22Rv1 (cell line): ENCODE results near the gene KIF3B.

ENCODE experiments used
- CTCF ChIP-seq: fragments of 450-650 bp; IDR thresholded peaks from 2 replicates; pipeline ENCODE4 v1.5.1; 2017; ENCODE audit warnings: mild to moderate bottlenecking
- ZFX ChIP-seq: fragments of 450-650 bp; IDR thresholded peaks from 2 replicates; pipeline ENCODE4 v1.6.1; 2017; ENCODE audit warnings: antibody characterized with exemption, borderline replicate concordance

DNA sequence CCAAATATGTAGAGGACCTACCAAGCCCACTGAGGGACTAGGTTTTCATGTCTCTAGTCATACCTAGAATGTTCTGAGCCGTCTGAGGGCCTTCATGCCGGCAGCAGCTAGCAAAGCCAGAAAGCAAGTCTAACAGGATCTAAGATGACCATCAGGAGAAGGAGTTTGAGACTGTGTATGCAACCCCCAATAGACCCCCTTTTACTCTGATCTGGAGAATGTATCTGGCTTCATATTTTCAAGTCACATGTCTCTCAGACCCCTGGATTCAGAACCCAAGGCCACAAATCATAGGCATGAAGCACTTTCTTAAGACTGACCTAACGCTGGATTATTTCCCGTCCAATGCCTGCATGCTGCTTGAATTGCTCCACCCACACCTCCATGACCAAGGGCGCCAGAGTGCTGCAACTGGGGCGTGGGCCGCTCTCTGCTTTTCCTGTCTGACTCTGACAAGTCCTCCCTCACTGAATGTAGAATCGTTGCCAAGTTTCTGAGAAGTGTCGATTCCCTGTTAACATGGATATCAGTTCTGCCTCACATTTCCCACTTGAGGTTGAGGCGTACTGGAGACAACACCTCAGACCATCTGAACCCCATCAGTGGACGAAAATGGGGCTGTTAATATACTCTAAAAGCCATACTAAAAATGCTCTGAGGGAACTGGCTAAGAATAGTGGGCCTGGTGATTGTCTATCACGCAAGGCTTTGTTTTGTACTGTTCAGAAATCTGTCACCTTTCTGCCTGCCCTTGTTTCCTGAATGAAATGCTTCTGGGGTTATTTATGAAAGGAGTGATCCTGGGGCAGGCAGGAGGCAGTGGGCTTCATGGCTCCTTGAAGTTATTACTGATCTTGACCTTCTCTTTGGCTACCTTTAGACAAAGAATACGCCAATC, 56.8 kb downstream of the KIF3B start:
- TF ChIP-seq CTCF (no peak), ZFX (no peak)
